Stimulated activated CD8-positive, alpha-beta memory T cell treated with anti-CD3 and anti-CD28 coated beads, Interleukin-7, amount 100 ng/mL, for 4 hours (primary cell): ENCODE measurements around the gene CFAP99.
"Not testable (repeated sequence)": the region's sequence is repeated elsewhere in the genome, so short reads cannot be mapped to it uniquely, and the experiment has no call there.

ENCODE experiments used
- DNase-seq, 2 donors: peaks; one replicate each; pipeline ENCODE4 v3.0.0-alpha.2; 2020; ENCODE audit warnings: low read depth in 2 of 2

The CFAP99 gene

DNA sequence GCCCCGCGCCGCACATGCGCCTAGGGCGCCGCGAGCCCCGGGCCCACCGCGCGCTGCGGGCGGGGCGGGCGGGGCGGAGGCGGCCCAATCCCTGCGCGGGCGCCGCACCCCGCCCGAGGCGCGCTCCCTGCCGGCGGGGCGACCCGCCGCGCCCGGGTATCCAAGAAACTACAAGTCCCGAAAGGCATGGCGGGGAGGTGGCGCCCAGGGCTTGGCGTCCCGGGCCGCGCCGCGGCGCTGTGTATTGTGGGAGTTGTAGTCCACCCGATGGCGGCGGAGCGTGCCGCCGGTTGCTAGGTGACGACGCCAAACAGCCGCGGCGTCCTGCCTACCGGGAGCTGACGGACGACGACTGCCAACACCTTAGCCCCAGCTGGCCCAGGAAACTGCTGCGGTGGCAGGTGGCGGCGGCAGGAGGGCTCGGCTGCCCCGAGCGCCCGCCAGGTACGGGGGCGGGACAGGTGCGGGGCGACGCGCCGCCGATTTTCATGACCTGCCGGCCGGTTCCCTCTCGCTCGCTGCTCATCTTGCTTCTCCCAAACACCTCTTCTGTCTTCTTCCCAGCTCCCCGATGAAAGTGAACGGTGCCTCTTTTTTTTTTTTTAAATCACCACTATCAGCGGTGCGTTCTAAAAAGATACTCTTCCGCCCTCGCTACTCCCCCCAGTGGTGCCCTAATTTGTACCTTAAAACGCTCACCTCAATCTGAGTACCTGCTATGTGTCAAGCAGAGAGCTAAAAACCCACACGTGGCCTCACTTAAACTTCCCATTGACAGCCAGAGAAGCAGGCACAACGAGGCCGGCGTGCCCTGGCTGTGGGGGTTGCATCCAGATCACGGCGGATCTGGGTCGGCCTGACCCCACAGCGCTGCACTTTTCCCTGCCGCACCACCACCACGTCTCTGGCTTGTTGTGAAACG lies at the start of gene CFAP99:
Gene CFAP99, plus strand, starts transcription at position 306 of the 922 bp plus-strand sequence.
- DNase-seq = peak; percentile 95 to 98

- DNase-seq = no peak
Measured at GRCh38 chr4:2370597-2371320, 48.0 kb upstream of the CFAP99 start.

GRCh38 chr4:2371765-2372487 lies 46.8 kb upstream of the CFAP99 start:
- DNase-seq = no peak

DNA sequence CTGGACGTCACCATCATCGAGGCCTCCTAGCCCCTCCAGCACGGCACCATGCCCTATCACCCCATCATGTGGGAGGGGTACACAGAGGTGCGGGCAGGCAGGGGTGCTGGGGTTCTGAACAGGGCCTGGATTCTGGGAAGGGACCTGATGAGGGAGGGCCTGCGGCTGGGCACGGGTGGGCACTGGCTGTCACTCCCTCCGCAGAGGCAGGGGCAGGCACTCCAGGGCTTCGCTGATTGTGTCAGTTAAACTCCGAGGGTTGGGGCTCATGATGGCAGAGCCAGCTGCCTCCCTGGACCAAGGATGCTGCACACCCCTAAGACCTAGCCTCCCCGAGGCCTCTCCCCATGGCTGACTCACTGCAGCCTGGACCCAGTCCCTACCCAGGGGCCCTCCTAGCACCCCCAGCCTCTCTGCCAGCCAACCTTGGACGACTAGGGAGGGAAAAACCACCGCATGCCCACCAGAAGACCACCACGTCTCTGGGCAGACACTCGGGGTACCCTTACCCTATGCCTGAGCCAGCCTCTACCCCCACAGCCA lies 46.2 kb upstream of the CFAP99 start:
- no peak for DNase-seq

GRCh38 chr4:2373532-2373931 lies 45.2 kb upstream of the CFAP99 start:
- DNase-seq = no peak

- no peak for DNase-seq
Measured at GRCh38 chr4:2375427-2375826, 43.3 kb upstream of the CFAP99 start.

- DNase-seq = no peak
Measured at GRCh38 chr4:2377241-2377640, 41.5 kb upstream of the CFAP99 start.

GRCh38 chr4:2378401-2378800 lies 40.4 kb upstream of the CFAP99 start:
- DNase-seq = no peak

DNA sequence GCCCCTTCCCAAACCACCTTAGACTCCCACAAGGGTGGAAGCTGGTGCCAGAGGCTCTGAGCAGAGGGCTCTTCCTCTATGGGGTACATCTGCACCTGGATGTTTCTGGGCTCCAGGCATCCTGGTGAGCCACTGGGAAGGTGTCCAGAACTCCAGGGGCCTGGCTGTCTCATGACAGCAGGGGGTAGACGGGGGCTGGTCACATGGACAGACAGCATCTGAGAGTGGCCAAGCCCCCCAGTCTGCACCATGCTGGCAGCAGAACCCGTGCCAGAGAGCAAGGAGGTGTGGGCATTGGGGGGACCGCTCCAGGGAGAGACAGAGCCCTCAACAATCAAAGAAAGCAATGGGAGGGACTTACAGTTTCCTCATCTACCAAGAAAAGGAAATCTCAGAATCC lies 39.9 kb upstream of the CFAP99 start:
- DNase-seq = no peak

DNA sequence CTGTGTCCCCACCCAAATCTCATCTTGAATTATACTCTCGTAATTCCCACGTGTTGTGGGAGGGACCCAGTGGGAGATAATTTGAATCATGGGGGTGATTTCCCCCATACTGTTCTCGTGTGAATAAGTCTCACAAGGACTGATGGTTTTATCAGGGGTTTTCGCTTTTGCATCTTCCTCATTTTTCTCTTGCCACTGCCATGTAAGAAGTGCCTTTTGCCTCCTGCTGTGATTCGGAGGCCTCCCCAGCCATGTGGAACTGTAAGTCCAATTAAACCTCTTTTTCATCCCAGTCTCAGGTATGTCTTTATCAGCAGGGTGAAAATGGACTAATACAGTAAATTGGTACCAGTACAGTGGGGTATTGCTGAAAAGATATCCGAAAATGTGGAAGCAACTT lies 38.2 kb upstream of the CFAP99 start:
- not testable (repeated sequence) for DNase-seq

DNA sequence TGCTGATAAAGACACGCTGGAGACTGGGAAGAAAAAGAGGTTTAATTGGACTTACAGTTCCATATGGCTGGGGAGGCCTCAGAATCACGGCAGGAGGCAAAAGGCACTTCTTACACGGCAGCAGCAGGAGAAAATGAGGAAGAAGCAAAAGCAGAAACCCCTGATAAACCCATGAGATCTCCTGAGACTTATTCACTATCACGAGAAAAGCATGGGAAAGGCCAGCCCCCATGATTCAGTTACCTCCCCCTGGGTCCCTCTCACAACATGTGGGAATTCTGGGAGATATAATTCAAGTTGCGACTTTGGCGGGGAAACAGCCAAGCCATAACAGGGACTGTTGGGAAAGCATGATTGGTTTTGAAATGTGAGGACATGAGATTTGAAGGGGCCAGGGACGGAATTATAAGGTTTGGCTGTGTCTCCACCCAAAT lies 36.0 kb upstream of the CFAP99 start:
- not testable (repeated sequence) for DNase-seq

- DNase-seq = not testable (repeated sequence)
Measured at GRCh38 chr4:2383220-2383631, 35.5 kb upstream of the CFAP99 start.

DNA sequence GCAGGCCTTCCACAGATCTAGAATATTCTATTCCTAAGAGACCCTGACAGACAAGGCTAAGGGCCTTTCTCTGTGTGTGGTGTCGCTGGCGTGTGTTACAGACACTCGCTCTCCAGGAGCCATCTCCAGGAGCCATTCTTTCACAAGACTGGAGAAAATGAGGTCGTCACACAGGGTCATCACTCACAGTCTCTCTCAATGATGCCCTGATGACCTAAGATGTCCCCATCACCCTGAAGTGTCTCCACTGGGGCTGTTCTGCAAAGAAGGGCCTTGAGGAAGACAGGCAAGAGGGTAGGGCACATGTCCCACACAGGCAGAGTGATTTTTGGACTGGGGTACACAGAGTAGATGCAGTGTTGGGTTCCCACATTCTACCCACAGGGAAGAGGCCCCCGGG lies 35.0 kb upstream of the CFAP99 start:
- no peak for DNase-seq

DNA sequence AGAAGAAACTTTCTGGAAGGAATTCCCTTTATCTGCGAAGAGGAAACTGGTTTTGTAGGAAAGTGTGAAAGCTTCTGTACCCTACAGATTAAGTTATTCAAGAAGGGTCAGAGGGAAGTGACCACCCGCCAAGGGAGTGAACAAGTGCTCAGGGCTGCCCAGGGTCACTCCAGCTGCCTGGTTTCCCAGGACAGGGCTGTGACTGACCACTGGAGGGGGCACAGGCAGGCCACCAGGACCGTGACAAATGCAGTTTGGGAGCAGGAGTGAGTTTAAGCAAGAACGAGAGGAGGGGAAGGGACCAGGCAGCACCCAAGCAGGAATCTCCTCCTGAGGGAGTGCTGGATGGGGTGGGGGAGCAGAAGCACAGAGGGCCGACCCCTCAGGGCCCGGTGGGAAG lies 34.5 kb upstream of the CFAP99 start:
- no peak for DNase-seq

DNA sequence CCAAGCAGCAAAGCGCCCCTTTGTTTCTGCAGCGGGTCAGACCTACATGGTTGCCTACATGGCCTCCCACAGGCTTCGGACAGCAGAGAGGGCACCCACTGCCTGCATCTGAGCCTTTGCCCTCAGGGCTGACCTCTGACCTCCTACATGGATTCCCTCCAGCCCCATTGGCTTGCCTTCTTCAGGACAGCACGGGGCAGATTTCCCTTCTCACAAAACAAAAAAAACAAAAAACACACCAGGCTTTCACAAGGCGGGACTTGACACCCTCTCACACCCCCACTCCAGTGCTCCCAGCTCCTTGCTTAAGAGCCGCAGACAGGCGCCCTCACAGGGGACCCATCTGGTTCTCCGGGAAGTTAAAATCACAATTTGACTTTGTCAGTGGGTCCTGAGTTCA lies 33.2 kb upstream of the CFAP99 start:
- DNase-seq = no peak

GRCh38 chr4:2386717-2387116 lies 32.0 kb upstream of the CFAP99 start:
- DNase-seq = no peak

- DNase-seq = no peak
Measured at GRCh38 chr4:2387218-2387617, 31.5 kb upstream of the CFAP99 start.

DNA sequence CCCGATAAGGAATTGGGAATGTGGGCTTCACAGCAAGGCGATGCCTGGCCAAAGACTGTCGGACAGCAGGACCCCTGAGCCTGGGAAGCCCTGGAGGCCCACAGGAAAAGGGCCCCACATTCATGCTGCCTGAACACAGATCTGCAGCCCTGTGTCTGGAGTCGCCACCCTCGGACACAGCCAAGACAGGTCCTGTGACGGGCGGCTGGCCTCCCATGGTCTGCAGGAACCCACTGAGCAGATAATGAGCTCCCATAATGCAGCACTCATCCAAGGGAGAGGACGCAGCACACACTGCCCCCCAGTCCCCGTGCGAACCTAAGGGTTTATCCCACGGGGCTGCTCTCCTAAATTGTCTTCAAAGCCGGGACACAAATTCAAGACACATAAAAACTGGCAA lies 30.9 kb upstream of the CFAP99 start:
- no peak for DNase-seq

DNA sequence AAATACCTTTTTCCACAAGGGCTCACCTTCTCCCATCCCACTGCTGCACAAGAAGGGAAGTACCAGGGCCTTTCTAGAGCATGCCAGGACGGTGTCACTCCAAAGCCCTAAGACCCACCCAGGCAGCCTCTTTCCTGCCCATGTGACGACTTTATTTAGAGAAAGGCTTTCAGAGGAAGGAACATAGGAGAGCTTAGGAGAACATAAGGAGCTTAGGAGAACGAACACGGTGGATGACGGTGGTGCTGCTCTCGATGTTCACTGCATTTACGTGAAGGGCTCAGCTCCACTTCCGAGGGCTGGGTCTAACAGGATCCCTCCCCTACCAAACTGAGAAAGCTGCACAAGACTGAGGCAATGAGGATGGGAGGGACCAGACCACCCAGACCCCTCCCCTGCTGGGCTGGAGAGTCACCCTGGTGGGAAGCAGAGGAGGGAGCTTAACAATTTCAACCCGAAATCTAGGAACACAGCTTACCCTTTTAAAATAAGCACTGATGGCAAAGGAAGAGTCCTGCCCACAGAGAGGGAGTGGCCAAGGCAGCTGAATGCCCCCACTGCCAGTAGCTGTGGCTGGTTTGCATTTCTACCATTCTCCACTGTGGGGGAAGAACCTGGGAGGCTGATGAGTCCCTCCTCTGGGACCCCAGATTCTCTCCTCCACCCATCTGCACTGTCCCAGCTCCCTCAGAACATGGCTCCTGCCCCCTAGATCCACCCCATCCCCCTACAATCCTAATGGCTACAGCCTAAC lies 30.1 kb upstream of the CFAP99 start:
- DNase-seq = no peak

GRCh38 chr4:2389691-2390090 lies 29.1 kb upstream of the CFAP99 start:
- DNase-seq = no peak

DNA sequence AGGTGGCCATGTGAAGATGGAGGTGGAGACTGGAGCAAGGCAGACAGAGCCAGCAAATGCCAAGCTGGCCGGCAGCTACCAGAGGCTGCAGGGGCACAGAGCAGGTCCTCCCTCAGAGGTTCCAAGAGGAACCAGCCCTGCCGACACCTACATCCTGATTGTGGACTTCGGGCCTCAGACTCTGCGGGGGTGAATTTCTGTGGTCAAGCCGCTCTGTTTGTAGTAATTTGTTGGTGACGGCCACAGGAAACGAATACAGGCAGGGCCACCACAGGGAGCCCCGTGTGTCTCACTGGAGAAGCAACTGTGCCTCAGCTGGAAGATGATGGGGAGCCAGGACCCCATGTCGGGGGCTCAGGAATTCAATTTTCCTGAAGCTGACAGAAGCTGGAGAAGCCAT lies 28.6 kb upstream of the CFAP99 start:
- DNase-seq = no peak
